ENCODE data around the gene SNX9.

GRCh38 chr6:157823528-157824370 lies 703 bp downstream of the SNX9 start:
- no peak for TF ChIP-seq CTCF (optimal IDR thresholded peaks at IDR 0.05 in 1 of 3, IDR thresholded peaks at IDR 0.05 in 1 of 3, conservative IDR thresholded peaks at IDR 0.05 in 1 of 3; ENCODE audit: extremely low read depth in 1 of 3, insufficient read depth in 2 of 3, low read length in 3 of 3)
- no peak for TF ChIP-seq EZH2 (IDR thresholded peaks at IDR 0.05; ENCODE audit: low read length)
